GM12801 (cell line): ENCODE data around the gene FBXO36.

Experiments used
- CTCF ChIP-seq: IDR thresholded peaks from one replicate; pipeline ENCODE4 v1.5.1; 2011; ENCODE audit warnings: control low read depth; ENCODE audit not compliant: insufficient read length; ENCODE audit errors: extremely low read depth

The FBXO36 gene

GRCh38 chr2:229922449-229923386 lies at the start of gene FBXO36:
Gene FBXO36 (plus strand): TSS chr2:229922503. CDS start chr2:229922514, 11 bp downstream.
- TF ChIP-seq CTCF = no peak

GRCh38 chr2:229873123-229873581 lies 49.2 kb upstream of the FBXO36 start:
- no peak for TF ChIP-seq CTCF

- no peak for TF ChIP-seq CTCF
Measured at GRCh38 chr2:229874647-229875046, 47.7 kb upstream of the FBXO36 start.

- TF ChIP-seq CTCF = no peak
Measured at GRCh38 chr2:229875549-229875948, 46.8 kb upstream of the FBXO36 start.

GRCh38 chr2:229879191-229879950 lies 42.9 kb upstream of the FBXO36 start:
- no peak for TF ChIP-seq CTCF

GRCh38 chr2:229880892-229881586 lies 41.3 kb upstream of the FBXO36 start:
- no peak for TF ChIP-seq CTCF

GRCh38 chr2:229882583-229882982 lies 39.7 kb upstream of the FBXO36 start:
- no peak for TF ChIP-seq CTCF
